ENCODE results near the gene SLC12A6.

SLC12A6 gene

DNA sequence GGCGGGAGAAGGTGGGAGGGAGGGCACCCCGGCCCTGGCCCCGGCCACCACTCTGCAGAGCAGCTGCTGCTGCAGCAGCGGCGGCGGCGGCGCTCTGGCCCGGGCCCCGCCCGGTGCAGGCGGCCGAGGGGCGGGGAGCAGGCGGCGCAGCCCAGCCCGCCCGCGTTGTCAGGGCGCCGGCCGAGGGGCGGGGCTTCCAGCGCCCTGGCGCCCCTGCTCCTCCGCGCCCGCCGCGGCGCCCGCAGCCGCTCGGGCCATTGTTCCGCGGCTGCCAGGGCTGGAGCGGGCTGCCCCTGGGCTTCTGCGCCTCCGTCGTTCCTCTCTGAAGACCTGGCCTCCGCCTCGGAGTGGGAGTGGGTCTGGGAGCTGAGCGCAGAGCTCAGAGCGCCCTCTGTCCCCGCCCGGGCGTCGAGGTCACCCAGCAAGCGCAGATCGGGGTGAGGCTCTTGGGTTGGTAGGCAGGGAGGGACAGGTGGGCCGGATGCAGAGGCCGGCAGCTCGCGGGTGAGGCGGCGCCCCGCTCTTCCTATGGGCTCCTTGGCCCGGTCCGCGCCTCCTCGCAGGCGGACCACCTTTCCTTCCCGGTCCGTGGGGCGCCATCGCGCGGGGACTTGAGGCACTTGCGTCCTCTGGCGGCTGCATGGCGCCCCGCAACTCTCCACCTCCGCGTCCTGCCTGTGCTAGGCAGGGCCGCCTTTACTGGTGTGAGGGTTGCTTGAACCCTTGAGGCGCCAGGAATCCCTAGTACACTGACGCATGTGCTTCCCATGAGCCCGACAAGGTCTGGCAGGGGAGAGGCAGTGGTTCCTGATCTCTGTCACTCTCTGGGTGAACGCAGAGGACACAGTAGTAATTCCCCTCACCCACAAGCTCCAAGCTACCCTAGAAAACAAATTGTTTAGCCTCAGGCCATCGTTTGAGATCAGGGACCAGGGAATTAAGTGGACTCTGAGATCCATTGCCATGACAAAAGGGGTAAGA is 29.8 kb upstream of the SLC12A6 start, which contains the start of gene LPCAT4:
TSS of gene LPCAT4 (minus strand) at position 96 of the 981 bp plus-strand sequence. CDS start 96 bp downstream, outside the sequence.
- POLR2A ChIA-PET = interaction anchor here (1.0 to 2.2 kb wide), 7 partner anchors 9 to 220 kb away, joined by 3 to 14 read pairs (median 4); partner anchors contain the start of genes GOLGA8B, NOP10, NUTM1 and SLC12A6
- peak within 1 kb of the TSS; percentile 69 for H3K4me3 ChIP-seq (ENCODE audit: low read depth, low read length)
- no peaks in the 10 kb centered on the region; the same call in 1 of the 2 replicates for H3K4me1 ChIP-seq (ENCODE audit: control insufficient read depth, insufficient read depth, low read length)
- H3K9me3 ChIP-seq (ENCODE audit: control insufficient read depth, insufficient read depth, low read depth, low read length) = no peaks in the 10 kb centered on the region
- CTCF ChIA-PET = interaction anchor here (0.6 to 2.4 kb wide), 10 partner anchors 9 to 1582 kb away, joined by 3 to 15 read pairs (median 4); partner anchors contain the start of genes KATNBL1, NOP10 and NUTM1
- H3K27ac ChIP-seq (ENCODE audit: extremely low read depth, low read depth, low read length) = peak within 1 kb of the TSS; percentile 92
- peaks cover 0 to 16% of the 10 kb centered on the region in 2 experiments; a peak in 1 of 3 replicates for H3K36me3 ChIP-seq (ENCODE audit: control insufficient read depth in 2 of 2, insufficient read depth in 1 of 2, low read length in 2 of 2)
- TF ChIP-seq ZNF157 (tag by site-specific recombination; IDR thresholded peaks at IDR 0.05) = no peak
- TF ChIP-seq ZNF501 (tag by site-specific recombination; IDR thresholded peaks at IDR 0.05) = peak; percentile 84; the same call in 1 of the 2 replicates
- TF ChIP-seq ZNF24 (tag by site-specific recombination; IDR thresholded peaks at IDR 0.05) = peak; percentile 32; the same call in 1 of the 2 replicates
- no peak for TF ChIP-seq ZNF416 (tag by site-specific recombination; IDR thresholded peaks at IDR 0.05)
- no peak for TF ChIP-seq IKZF3 (tag by site-specific recombination; IDR thresholded peaks at IDR 0.05)
- TF ChIP-seq KLF16 (tag by site-specific recombination; IDR thresholded peaks at IDR 0.05) = no peak
- TF ChIP-seq, protein P1, sequence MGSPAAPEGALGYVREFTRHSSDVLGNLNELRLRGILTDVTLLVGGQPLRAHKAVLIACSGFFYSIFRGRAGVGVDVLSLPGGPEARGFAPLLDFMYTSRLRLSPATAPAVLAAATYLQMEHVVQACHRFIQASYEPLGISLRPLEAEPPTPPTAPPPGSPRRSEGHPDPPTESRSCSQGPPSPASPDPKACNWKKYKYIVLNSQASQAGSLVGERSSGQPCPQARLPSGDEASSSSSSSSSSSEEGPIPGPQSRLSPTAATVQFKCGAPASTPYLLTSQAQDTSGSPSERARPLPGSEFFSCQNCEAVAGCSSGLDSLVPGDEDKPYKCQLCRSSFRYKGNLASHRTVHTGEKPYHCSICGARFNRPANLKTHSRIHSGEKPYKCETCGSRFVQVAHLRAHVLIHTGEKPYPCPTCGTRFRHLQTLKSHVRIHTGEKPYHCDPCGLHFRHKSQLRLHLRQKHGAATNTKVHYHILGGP (tag by site-specific recombination; IDR thresholded peaks at IDR 0.05) = no peak
- TF ChIP-seq, protein P2, sequence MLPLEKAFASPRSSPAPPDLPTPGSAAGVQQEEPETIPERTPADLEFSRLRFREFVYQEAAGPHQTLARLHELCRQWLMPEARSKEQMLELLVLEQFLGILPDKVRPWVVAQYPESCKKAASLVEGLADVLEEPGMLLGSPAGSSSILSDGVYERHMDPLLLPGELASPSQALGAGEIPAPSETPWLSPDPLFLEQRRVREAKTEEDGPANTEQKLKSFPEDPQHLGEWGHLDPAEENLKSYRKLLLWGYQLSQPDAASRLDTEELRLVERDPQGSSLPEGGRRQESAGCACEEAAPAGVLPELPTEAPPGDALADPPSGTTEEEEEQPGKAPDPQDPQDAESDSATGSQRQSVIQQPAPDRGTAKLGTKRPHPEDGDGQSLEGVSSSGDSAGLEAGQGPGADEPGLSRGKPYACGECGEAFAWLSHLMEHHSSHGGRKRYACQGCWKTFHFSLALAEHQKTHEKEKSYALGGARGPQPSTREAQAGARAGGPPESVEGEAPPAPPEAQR (tag by site-specific recombination; IDR thresholded peaks at IDR 0.05) = no peak
- TF ChIP-seq GLI4 (tag by site-specific recombination; IDR thresholded peaks at IDR 0.05) = no peak
- TF ChIP-seq HOXD13 (CRISPR knock-in tag; IDR thresholded peaks at IDR 0.05; ENCODE audit: borderline replicate concordance) = no peak
- peak; percentile 59 for TF ChIP-seq ZNF394 (tag by site-specific recombination; IDR thresholded peaks at IDR 0.05; ENCODE audit: borderline replicate concordance)
- TF ChIP-seq BCL11A (tag by site-specific recombination; IDR thresholded peaks at IDR 0.05; ENCODE audit: low read depth) = no peak
- TF ChIP-seq ZNF514 (tag by site-specific recombination; IDR thresholded peaks at IDR 0.05) = no peak
- no peak for TF ChIP-seq ZNF423 (tag by site-specific recombination; IDR thresholded peaks at IDR 0.05)
- 0 out of 2 replicates have a peak, but pooled peaks have one; percentile 22 for TF ChIP-seq GLIS2 (tag by site-specific recombination; IDR thresholded peaks at IDR 0.05)
- no peak for TF ChIP-seq ZNF660 (tag by site-specific recombination; IDR thresholded peaks at IDR 0.05)
- TF ChIP-seq, protein P3, sequence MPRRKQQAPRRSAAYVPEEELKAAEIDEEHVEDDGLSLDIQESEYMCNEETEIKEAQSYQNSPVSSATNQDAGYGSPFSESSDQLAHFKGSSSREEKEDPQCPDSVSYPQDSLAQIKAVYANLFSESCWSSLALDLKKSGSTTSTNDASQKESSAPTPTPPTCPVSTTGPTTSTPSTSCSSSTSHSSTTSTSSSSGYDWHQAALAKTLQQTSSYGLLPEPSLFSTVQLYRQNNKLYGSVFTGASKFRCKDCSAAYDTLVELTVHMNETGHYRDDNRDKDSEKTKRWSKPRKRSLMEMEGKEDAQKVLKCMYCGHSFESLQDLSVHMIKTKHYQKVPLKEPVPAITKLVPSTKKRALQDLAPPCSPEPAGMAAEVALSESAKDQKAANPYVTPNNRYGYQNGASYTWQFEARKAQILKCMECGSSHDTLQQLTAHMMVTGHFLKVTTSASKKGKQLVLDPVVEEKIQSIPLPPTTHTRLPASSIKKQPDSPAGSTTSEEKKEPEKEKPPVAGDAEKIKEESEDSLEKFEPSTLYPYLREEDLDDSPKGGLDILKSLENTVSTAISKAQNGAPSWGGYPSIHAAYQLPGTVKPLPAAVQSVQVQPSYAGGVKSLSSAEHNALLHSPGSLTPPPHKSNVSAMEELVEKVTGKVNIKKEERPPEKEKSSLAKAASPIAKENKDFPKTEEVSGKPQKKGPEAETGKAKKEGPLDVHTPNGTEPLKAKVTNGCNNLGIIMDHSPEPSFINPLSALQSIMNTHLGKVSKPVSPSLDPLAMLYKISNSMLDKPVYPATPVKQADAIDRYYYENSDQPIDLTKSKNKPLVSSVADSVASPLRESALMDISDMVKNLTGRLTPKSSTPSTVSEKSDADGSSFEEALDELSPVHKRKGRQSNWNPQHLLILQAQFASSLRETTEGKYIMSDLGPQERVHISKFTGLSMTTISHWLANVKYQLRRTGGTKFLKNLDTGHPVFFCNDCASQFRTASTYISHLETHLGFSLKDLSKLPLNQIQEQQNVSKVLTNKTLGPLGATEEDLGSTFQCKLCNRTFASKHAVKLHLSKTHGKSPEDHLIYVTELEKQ (tag by site-specific recombination; IDR thresholded peaks at IDR 0.05; ENCODE audit: borderline replicate concordance) = peak; percentile 33; the same call in 1 of the 2 replicates
- TF ChIP-seq ZNF548 (tag by site-specific recombination; IDR thresholded peaks at IDR 0.05) = no peak
- no peak for TF ChIP-seq SCRT1 (tag by site-specific recombination; IDR thresholded peaks at IDR 0.05; ENCODE audit: borderline replicate concordance)
- no peak for TF ChIP-seq ZNF155 (tag by site-specific recombination; IDR thresholded peaks at IDR 0.05)
- TF ChIP-seq, protein P4, sequence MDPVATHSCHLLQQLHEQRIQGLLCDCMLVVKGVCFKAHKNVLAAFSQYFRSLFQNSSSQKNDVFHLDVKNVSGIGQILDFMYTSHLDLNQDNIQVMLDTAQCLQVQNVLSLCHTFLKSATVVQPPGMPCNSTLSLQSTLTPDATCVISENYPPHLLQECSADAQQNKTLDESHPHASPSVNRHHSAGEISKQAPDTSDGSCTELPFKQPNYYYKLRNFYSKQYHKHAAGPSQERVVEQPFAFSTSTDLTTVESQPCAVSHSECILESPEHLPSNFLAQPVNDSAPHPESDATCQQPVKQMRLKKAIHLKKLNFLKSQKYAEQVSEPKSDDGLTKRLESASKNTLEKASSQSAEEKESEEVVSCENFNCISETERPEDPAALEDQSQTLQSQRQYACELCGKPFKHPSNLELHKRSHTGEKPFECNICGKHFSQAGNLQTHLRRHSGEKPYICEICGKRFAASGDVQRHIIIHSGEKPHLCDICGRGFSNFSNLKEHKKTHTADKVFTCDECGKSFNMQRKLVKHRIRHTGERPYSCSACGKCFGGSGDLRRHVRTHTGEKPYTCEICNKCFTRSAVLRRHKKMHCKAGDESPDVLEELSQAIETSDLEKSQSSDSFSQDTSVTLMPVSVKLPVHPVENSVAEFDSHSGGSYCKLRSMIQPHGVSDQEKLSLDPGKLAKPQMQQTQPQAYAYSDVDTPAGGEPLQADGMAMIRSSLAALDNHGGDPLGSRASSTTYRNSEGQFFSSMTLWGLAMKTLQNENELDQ (tag by site-specific recombination; IDR thresholded peaks at IDR 0.05; ENCODE audit: low read depth) = no peak
- TF ChIP-seq ZNF211 (tag by site-specific recombination; IDR thresholded peaks at IDR 0.05; ENCODE audit: low read depth) = no peak
- TF ChIP-seq ZSCAN16 (tag by site-specific recombination; IDR thresholded peaks at IDR 0.05) = no peak
- no peak for TF ChIP-seq ZNF354C (tag by site-specific recombination; IDR thresholded peaks at IDR 0.05; ENCODE audit: borderline replicate concordance, low read depth)
- no peak for TF ChIP-seq ZNF184 (tag by site-specific recombination; IDR thresholded peaks at IDR 0.05)
- TF ChIP-seq ZNF626 (tag by site-specific recombination; IDR thresholded peaks at IDR 0.05) = no peak
- peak; percentile 67; the same call in 1 of the 2 replicates for TF ChIP-seq ZBTB20 (tag by site-specific recombination; IDR thresholded peaks at IDR 0.05)
- no peak for TF ChIP-seq ZNF791 (tag by site-specific recombination; IDR thresholded peaks at IDR 0.05)
- TF ChIP-seq, protein P5, sequence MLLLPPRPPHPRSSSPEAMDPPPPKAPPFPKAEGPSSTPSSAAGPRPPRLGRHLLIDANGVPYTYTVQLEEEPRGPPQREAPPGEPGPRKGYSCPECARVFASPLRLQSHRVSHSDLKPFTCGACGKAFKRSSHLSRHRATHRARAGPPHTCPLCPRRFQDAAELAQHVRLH (tag by site-specific recombination; IDR thresholded peaks at IDR 0.05) = no peak
